GM19467 (cell line): ENCODE results near the gene GUSB.
"Not testable (repeated sequence)": the region's sequence is repeated elsewhere in the genome, so short reads cannot be mapped to it uniquely, and the experiment has no call there.

Source experiments
- ATAC-seq: cut with Tn5 transposase; IDR thresholded peaks from one replicate; pipeline ENCODE4 v1.9.1; 2021; ENCODE audit warnings: mild to moderate bottlenecking, moderate library complexity; ENCODE audit not compliant: unreplicated experiment

Gene GUSB

GRCh38 chr7:65976659-65977196 lies 5.3 kb downstream of the GUSB start:
- ATAC-seq, result no peak

GRCh38 chr7:65975814-65976445 lies 6.1 kb downstream of the GUSB start:
- no peak for ATAC-seq

- no peak for ATAC-seq
Measured at GRCh38 chr7:65974876-65975275, 7.1 kb downstream of the GUSB start.

GRCh38 chr7:65974191-65974801 lies 7.7 kb downstream of the GUSB start:
- ATAC-seq, result no peak

- no peak for ATAC-seq
Measured at GRCh38 chr7:65972976-65973375, 9.0 kb downstream of the GUSB start.

- no peak for ATAC-seq
Measured at GRCh38 chr7:65971021-65971420, 11.0 kb downstream of the GUSB start.

- no peak for ATAC-seq
Measured at GRCh38 chr7:65968256-65969185, 13.5 kb downstream of the GUSB start.

GRCh38 chr7:65967361-65968155 lies 14.5 kb downstream of the GUSB start:
- ATAC-seq, result no peak

GRCh38 chr7:65966146-65966545 lies 15.9 kb downstream of the GUSB start:
- no peak for ATAC-seq

GRCh38 chr7:65964671-65965070 lies 17.3 kb downstream of the GUSB start:
- ATAC-seq, result not testable (repeated sequence)

- no peak for ATAC-seq
Measured at GRCh38 chr7:65962033-65962432, 20.0 kb downstream of the GUSB start.

GRCh38 chr7:65960351-65961074 lies 21.5 kb downstream of the GUSB start:
- ATAC-seq, result no peak

GRCh38 chr7:65955718-65956117 lies 26.3 kb downstream of the GUSB start:
- ATAC-seq, result no peak

GRCh38 chr7:65953890-65954450 lies 28.0 kb downstream of the GUSB start:
- ATAC-seq, result no peak

GRCh38 chr7:65953001-65953720 lies 28.9 kb downstream of the GUSB start:
- no peak for ATAC-seq

GRCh38 chr7:65951837-65952578 lies 30.0 kb downstream of the GUSB start:
- ATAC-seq, result no peak

GRCh38 chr7:65946904-65947303 lies 35.1 kb downstream of the GUSB start:
- ATAC-seq, result no peak

GRCh38 chr7:65945787-65946186 lies 36.2 kb downstream of the GUSB start:
- ATAC-seq, result not testable (repeated sequence)
